NOMO-1 treated with DMSO at 0.1 percent for 48 hours (cell line): Measurements from ENCODE around the gene PCNT.
A peak's percentile ranks its signal among the peaks of the same experiment; 100 is the strongest.
"Not testable (repeated sequence)": the region's sequence is repeated elsewhere in the genome, so short reads cannot be mapped to it uniquely, and the experiment has no call there.

Experiments
- DNase-seq: peaks from one replicate; lab custom pipeline; 2025; ENCODE audit not compliant: unreplicated experiment; lab: John Stamatoyannopoulos, UW

PCNT gene

GRCh38 chr21:46443910-46444309 lies 120.0 kb downstream of the PCNT start:
- DNase-seq = no peak

GRCh38 chr21:46448108-46448507 lies 124.2 kb downstream of the PCNT start:
- DNase-seq = no peak

- DNase-seq = not testable (repeated sequence)
Observed at GRCh38 chr21:46448855-46449254, 124.9 kb downstream of the PCNT start.

DNA sequence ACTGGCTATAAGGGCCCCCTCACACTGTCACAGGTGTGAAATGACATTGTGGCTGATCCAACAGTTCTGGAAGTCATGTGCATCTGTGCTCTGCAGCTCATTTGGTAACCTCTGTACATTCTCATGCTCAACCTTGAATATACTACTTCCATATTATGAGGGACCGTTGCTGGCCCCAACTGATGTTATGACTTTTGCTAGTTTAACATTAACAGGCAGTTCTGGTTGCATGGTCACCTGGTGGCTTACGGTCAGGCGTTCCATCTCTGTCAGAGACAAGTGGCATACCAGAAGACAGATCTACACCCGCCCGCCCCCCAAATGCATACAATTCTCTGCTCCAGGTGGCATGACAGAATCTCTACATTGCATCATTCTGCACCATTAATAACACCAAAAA lies 128.8 kb downstream of the PCNT start:
- no peak for DNase-seq

DNA sequence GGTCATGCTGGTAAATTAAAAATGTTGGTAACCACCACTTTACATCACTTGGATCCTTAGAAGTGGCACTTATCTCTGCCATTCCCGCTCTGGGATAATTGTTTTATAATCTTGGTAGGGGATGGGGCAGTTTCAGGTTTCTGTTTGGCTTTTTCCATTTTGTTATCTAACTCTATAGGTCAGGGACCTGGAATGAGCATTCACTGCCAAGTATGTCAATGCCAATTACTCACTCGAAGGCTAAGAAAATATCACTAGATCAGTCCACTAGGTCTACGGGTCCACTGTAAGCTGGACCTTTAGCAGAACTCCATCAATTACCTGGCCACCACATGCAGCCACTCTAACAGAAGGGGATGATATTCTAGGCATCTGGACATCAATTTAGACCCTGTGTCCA lies 130.2 kb downstream of the PCNT start:
- no peak for DNase-seq

- no peak for DNase-seq
Observed at GRCh38 chr21:46454634-46455390, 130.9 kb downstream of the PCNT start.

DNA sequence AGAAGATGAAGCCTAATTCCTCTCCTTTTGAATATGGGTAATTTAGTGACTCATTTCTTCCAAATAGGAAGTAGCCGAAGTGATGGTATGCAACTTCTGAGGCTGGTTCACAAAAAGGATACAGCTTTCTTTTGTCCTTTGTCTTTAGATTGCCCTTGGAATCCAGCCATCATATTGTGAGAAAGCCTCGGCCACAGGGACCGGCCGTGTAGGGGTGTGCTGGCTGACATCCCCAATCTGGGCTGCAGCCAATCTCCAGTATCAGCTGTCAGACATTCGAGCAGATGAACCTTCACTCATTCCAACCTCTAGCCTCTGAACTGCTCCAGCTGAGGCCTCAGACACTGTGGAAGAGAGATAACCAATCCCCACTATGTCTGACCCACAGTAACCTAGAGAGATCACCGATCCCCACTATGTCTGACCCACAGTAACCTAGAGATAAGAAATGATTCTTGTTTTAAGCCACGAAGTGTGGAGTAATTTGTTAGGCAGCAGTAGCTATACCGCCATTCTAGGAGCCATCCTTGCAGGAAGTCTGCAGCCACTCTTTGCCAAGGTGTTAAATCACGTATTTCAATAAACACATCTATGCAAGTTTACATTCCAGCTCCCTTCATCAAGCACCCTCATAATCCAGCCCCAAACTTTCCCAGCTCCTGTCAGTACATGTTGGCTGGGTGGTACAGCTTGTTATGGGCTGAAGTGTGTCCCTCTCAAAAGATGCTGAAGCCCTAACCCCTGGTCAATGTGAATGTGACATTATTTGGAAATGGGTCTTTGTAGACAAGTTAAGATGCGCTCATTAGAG lies 131.8 kb downstream of the PCNT start:
- no peak for DNase-seq

- no peak for DNase-seq
Observed at GRCh38 chr21:46456750-46457149, 132.8 kb downstream of the PCNT start.

GRCh38 chr21:46457801-46458314 lies 133.9 kb downstream of the PCNT start:
- peak; percentile 52 for DNase-seq

DNA sequence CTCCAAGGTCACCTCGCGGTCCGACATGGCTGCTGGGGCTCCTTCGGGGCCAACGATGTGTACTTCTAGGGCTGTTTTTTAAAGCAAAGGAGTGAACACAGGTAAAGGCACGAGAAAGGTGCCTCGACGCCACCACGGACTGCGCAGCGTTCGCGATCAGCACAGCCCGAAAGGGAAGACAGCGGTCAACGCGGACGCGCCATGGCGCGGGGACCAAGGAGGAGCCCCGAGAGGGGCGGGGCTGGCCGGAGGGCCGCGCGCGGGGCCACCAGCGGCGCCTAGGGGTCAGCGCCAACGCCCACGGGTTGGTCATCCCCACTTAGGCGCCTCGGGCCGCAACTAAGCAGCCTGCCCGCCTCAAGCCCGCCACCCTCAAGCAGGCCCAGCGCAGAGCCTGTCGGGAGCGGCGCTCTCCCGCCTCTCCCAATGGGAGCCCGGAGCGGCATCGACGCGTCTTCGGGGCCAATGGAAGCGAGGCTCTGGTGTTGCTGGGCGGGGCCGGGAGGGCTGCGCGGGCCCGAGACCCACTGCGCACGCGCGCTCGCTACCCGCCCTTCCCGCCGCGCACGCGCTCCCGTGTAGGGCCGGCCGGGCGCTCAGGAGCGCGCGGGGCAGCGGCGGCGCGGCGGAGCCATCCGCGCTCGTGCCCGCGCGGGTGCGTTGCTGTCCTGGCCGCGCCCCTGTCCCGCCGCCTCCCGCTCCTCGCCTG lies 134.5 kb downstream of the PCNT start, which contains the start of gene DIP2A:
Gene DIP2A (plus strand): TSS at position 577 of the 709 bp plus-strand sequence. CDS start 241 bp downstream, outside the sequence.
- peak; percentile 95 for DNase-seq

DNA sequence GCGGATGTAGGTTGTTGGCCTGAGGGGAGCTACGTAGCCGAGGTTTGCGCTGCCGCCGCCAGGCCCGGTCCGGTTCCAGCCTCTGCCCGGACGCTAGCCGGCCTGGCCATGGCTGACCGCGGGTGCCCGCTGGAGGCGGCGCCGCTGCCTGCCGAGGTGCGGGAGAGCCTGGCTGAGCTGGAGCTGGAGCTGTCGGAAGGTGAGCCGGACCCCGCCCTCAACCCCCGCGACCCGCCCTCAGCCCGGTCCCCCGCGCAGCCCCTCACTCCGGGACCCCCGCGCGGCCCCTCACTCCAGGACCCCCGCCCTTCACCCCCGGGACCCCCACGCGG lies 135.0 kb downstream of the PCNT start:
- DNase-seq = no peak

GRCh38 chr21:46459356-46460112 lies 135.6 kb downstream of the PCNT start:
- peak; percentile 8 for DNase-seq

- no peak for DNase-seq
Observed at GRCh38 chr21:46461909-46462308, 138.0 kb downstream of the PCNT start.

- DNase-seq = not testable (repeated sequence)
Observed at GRCh38 chr21:46465153-46465552, 141.2 kb downstream of the PCNT start.

- DNase-seq = peak; percentile 7
Observed at GRCh38 chr21:46465651-46466050, 141.7 kb downstream of the PCNT start.

DNA sequence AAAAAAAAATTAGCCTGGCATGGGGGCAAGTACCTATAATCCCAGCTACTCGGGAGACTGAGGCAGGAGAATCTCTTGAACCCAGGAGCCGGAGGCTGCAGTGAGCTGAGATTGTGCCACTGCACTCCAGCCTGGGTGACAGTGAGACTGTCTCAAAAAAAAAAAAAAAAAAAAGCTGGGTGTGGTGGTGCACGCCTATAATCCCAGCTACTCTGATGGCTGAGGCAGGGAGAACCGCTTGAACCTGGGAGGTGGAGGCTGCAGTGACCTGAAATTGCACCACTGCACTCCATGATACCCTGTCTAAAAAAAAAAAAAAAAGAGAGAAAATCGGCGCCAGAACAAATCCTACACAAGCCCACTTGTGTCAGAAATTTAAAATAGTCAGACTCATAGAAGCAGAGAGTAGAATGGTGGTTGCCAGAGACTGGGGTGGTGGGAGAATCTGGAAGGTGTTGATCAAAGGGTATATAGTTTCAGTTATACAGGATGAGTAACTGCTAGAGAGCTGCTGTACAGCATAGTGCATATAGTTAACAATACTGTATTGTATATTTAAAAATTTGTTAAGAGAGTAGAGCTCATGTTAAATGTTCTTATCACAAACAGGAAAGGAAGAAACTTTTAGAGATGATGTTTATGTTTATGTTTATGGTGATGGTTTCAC lies 144.3 kb downstream of the PCNT start:
- no peak for DNase-seq

- no peak for DNase-seq
Observed at GRCh38 chr21:46469275-46469674, 145.3 kb downstream of the PCNT start.

- no peak for DNase-seq
Observed at GRCh38 chr21:46471514-46471913, 147.6 kb downstream of the PCNT start.

DNA sequence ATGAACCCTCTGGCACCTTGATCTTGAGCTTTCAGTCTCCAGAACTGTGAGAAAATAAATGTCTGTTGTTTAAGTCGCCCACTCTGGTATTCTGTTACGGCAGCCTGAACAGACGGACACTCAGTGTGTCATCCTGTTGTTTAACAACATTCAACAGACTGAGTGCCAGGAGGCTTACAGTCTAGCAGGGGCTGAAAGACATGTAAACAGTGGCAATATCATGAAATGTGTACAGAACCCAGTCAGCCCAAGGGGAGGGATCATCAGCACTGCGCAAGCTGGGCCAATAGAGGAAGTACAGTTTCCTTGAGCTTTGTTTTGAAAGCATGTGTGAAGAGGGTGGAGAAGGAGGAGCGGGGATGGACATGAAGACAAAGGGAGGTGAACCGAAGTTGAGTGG lies 148.3 kb downstream of the PCNT start:
- DNase-seq = peak; percentile 56

GRCh38 chr21:46474382-46474781 lies 150.4 kb downstream of the PCNT start:
- peak; percentile 2 for DNase-seq
